ENCODE data around the gene EML4.

- TF ChIP-seq CTCF (IDR thresholded peaks at IDR 0.05), result no peak
- TF ChIP-seq EZH2phosphoT487 (IDR thresholded peaks at IDR 0.05), result no peak
- TF ChIP-seq EZH2 (IDR thresholded peaks at IDR 0.05), result no peak
Measured at GRCh38 chr2:42366411-42366810, 197.3 kb downstream of the EML4 start.

Measured in neural progenitor cell (in vitro differentiated cells).